GM18502 (cell line): ENCODE measurements around the gene ZBTB7C.

Experiments used
- ATAC-seq: cut with Tn5 transposase; IDR thresholded peaks from one replicate; pipeline ENCODE4 v1.9.1; 2021; ENCODE audit warnings: mild to moderate bottlenecking; ENCODE audit not compliant: unreplicated experiment, poor library complexity

Gene ZBTB7C

GRCh38 chr18:48136051-48136826 lies 272.9 kb downstream of the ZBTB7C start:
- ATAC-seq, result no peak

- ATAC-seq, result no peak
Measured at GRCh38 chr18:48135436-48135966, 273.7 kb downstream of the ZBTB7C start.

- no peak for ATAC-seq
Measured at GRCh38 chr18:48134609-48135008, 274.6 kb downstream of the ZBTB7C start.

GRCh38 chr18:48133671-48134251 lies 275.4 kb downstream of the ZBTB7C start:
- ATAC-seq, result no peak

- ATAC-seq, result no peak
Measured at GRCh38 chr18:48132797-48133655, 276.2 kb downstream of the ZBTB7C start.

- ATAC-seq, result no peak
Measured at GRCh38 chr18:48131042-48131441, 278.1 kb downstream of the ZBTB7C start.

GRCh38 chr18:48129621-48130082 lies 279.5 kb downstream of the ZBTB7C start:
- ATAC-seq, result no peak

GRCh38 chr18:48127606-48128005 lies 281.6 kb downstream of the ZBTB7C start:
- no peak for ATAC-seq

- no peak for ATAC-seq
Measured at GRCh38 chr18:48126240-48126639, 282.9 kb downstream of the ZBTB7C start.

- no peak for ATAC-seq
Measured at GRCh38 chr18:48125724-48126123, 283.5 kb downstream of the ZBTB7C start.

GRCh38 chr18:48124857-48125626 lies 284.1 kb downstream of the ZBTB7C start:
- ATAC-seq, result peak; percentile 84

GRCh38 chr18:48123941-48124340 lies 285.2 kb downstream of the ZBTB7C start:
- no peak for ATAC-seq

- ATAC-seq, result no peak
Measured at GRCh38 chr18:48123324-48123723, 285.9 kb downstream of the ZBTB7C start.

GRCh38 chr18:48122816-48123215 lies 286.4 kb downstream of the ZBTB7C start:
- ATAC-seq, result no peak

- no peak for ATAC-seq
Measured at GRCh38 chr18:48122376-48122775, 286.8 kb downstream of the ZBTB7C start.

- no peak for ATAC-seq
Measured at GRCh38 chr18:48121752-48122151, 287.4 kb downstream of the ZBTB7C start.

GRCh38 chr18:48119204-48119603 lies 290.0 kb downstream of the ZBTB7C start:
- no peak for ATAC-seq

- no peak for ATAC-seq
Measured at GRCh38 chr18:48116873-48117630, 292.1 kb downstream of the ZBTB7C start.

- ATAC-seq, result no peak
Measured at GRCh38 chr18:48116017-48116416, 293.2 kb downstream of the ZBTB7C start.
